ENCODE results near the gene DENND6A.

DNA sequence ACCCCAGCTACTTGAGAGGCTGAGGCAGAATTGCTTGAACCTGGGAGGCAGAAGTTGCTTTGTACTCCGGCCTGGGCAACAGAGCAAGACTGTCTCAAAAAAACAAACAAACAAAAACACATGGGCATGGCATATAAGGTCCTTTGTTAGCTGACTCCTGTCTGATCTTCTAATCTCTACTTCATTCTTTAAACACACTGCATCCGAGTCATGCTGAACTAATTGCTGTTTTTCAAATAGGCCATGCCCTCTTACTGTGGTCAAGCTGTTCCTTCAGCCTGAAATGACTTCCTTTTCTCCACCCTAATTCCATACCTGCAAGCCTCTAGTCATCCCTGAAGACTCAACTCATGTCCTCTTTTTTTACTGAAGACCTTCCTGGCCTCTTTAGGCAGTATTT, 40.9 kb upstream of the DENND6A start:
- no peak for TF ChIP-seq KLF7 (tag by site-specific recombination; IDR thresholded peaks at IDR 0.05; ENCODE audit: borderline replicate concordance)
- TF ChIP-seq, protein P1, sequence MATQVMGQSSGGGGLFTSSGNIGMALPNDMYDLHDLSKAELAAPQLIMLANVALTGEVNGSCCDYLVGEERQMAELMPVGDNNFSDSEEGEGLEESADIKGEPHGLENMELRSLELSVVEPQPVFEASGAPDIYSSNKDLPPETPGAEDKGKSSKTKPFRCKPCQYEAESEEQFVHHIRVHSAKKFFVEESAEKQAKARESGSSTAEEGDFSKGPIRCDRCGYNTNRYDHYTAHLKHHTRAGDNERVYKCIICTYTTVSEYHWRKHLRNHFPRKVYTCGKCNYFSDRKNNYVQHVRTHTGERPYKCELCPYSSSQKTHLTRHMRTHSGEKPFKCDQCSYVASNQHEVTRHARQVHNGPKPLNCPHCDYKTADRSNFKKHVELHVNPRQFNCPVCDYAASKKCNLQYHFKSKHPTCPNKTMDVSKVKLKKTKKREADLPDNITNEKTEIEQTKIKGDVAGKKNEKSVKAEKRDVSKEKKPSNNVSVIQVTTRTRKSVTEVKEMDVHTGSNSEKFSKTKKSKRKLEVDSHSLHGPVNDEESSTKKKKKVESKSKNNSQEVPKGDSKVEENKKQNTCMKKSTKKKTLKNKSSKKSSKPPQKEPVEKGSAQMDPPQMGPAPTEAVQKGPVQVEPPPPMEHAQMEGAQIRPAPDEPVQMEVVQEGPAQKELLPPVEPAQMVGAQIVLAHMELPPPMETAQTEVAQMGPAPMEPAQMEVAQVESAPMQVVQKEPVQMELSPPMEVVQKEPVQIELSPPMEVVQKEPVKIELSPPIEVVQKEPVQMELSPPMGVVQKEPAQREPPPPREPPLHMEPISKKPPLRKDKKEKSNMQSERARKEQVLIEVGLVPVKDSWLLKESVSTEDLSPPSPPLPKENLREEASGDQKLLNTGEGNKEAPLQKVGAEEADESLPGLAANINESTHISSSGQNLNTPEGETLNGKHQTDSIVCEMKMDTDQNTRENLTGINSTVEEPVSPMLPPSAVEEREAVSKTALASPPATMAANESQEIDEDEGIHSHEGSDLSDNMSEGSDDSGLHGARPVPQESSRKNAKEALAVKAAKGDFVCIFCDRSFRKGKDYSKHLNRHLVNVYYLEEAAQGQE (tag by site-specific recombination; IDR thresholded peaks at IDR 0.05), result no peak
- TF ChIP-seq, protein P2, sequence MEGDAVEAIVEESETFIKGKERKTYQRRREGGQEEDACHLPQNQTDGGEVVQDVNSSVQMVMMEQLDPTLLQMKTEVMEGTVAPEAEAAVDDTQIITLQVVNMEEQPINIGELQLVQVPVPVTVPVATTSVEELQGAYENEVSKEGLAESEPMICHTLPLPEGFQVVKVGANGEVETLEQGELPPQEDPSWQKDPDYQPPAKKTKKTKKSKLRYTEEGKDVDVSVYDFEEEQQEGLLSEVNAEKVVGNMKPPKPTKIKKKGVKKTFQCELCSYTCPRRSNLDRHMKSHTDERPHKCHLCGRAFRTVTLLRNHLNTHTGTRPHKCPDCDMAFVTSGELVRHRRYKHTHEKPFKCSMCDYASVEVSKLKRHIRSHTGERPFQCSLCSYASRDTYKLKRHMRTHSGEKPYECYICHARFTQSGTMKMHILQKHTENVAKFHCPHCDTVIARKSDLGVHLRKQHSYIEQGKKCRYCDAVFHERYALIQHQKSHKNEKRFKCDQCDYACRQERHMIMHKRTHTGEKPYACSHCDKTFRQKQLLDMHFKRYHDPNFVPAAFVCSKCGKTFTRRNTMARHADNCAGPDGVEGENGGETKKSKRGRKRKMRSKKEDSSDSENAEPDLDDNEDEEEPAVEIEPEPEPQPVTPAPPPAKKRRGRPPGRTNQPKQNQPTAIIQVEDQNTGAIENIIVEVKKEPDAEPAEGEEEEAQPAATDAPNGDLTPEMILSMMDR (tag by site-specific recombination; IDR thresholded peaks at IDR 0.05), result no peak
- no peak for TF ChIP-seq MEIS1 (CRISPR knock-in tag; IDR thresholded peaks at IDR 0.05; ENCODE audit: borderline replicate concordance)
- no peak for TF ChIP-seq ZFHX2 (tag by site-specific recombination; conservative IDR thresholded peaks at IDR 0.05)
- no peak for TF ChIP-seq ZNF121 (tag by site-specific recombination; IDR thresholded peaks at IDR 0.05)
- TF ChIP-seq YY1 (tag by site-specific recombination; IDR thresholded peaks at IDR 0.05), result no peak
- TF ChIP-seq IKZF3 (tag by site-specific recombination; IDR thresholded peaks at IDR 0.05), result no peak
